ENCODE results near the gene BMX. TPM values are rescaled to one million over a fixed set of nuclear protein-coding genes. Genes with fewer than 3 reads are reported as not detected.

Gene BMX
- total and polyA plus RNA-seq, 9 of the 15 experiments (the other 6 are each of a cell fraction or from before 2014, with no cell fraction given), result 0.45 to 4.2 (median 1.8) TPM

DNA sequence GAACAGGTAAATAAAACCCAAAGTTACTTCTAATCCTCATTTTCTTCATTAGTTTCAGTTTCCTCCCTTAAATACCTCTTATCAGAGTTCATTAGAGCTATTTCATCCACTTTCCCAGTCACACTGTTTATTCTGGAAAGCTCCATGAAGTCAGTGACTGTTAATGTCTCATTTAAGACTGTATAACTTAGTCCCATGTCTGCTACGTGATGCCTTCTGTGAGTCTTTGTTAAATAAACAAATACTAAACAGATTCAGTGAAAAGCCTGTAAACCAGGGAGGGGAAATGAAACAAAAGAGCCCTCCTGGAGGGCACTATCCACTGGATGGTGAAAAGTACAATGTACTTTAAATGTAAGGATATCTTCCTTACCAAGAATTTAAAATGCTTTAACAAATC lies 75.4 kb downstream of the BMX start:
- FAIRE-seq (no peak), ATAC-seq (no peak), DNase-seq (ENCODE audit: extremely low read depth in 1 of 4, low spot score in 3 of 4) (no peak)
- no peaks in the 10 kb centered on the region for H3K79me2 ChIP-seq (ENCODE audit: control insufficient read depth, insufficient read depth, low read length)
- WGBS (ENCODE audit: insufficient coverage, low coverage, missing lambda C conversion rate), result 9% methylated on average over 1 of the region's 1 CpG
- H3K27me3 ChIP-seq (ENCODE audit: control insufficient read depth in 2 of 2, insufficient read depth in 2 of 2, low read length in 2 of 2), result no peaks in the 10 kb centered on the region
- H3K36me3 ChIP-seq (ENCODE audit: control insufficient read depth, insufficient read depth, low read length), result no peaks in the 10 kb centered on the region; the same call in 2 of the 3 replicates
- intact Hi-C loops (cut with micrococcal nuclease) (no loop called here), in situ Hi-C loops (cut with MboI) (loop anchor here (10.0 kb wide), 1 partner anchor 211 kb away; no protein-coding TSS in a partner anchor)
- peak overlapping the region; percentile 78 for H2AFZ ChIP-seq (ENCODE audit: low read depth, low read length)
- H3K27ac ChIP-seq (ENCODE audit: extremely low read depth, low read depth, low read length), result no peak overlapping the region
- H3K9me1 ChIP-seq (ENCODE audit: control insufficient read depth, insufficient read depth, low read length), result no peaks in the 10 kb centered on the region
- BruUV-seq (replicated peaks), result no TSS peak
- TF ChIP-seq CBX8 (IDR thresholded peaks at IDR 0.05; ENCODE audit: borderline replicate concordance, extremely low read depth, low read depth, low read length, poor library complexity, severe bottlenecking) (no peak), POLR2H (tag; IDR thresholded peaks at IDR 0.05; ENCODE audit: low read depth) (no peak), NR3C1 (CRISPR knock-in tag; IDR thresholded peaks at IDR 0.05) (no peak), ZBTB7A (IDR thresholded peaks at IDR 0.05; ENCODE audit: borderline replicate concordance, control insufficient read depth, low read depth, low read length) (no peak), ZNF444 (CRISPR knock-in tag; IDR thresholded peaks at IDR 0.05) (no peak), ZNF445 (CRISPR knock-in tag; IDR thresholded peaks at IDR 0.05; ENCODE audit: low read depth) (no peak), ZNF274 (IDR thresholded peaks at IDR 0.05; ENCODE audit: borderline replicate concordance, low read depth, low read length) (no peak), SMARCA5 (IDR thresholded peaks at IDR 0.05) (no peak), RAD51 (IDR thresholded peaks at IDR 0.05; ENCODE audit: borderline replicate concordance, low read depth) (no peak), RFX7 (CRISPR knock-in tag; IDR thresholded peaks at IDR 0.05) (no peak), SIN3B (IDR thresholded peaks at IDR 0.05; ENCODE audit: low read depth) (no peak), MED1 (CRISPR knock-in tag; IDR thresholded peaks at IDR 0.05; ENCODE audit: borderline replicate concordance) (no peak), SLC30A9 (CRISPR knock-in tag; IDR thresholded peaks at IDR 0.05) (no peak), CXXC5 (CRISPR knock-in tag; IDR thresholded peaks at IDR 0.05) (no peak), CSDE1 (IDR thresholded peaks at IDR 0.05) (no peak), SMARCC2 (IDR thresholded peaks at IDR 0.05; ENCODE audit: low read depth) (no peak), ZNF583 (CRISPR knock-in tag; IDR thresholded peaks at IDR 0.05) (no peak), PREB (CRISPR knock-in tag; IDR thresholded peaks at IDR 0.05) (no peak), ZNF436 (CRISPR knock-in tag; IDR thresholded peaks at IDR 0.05) (no peak)
- TF ChIP-seq, protein P1, sequence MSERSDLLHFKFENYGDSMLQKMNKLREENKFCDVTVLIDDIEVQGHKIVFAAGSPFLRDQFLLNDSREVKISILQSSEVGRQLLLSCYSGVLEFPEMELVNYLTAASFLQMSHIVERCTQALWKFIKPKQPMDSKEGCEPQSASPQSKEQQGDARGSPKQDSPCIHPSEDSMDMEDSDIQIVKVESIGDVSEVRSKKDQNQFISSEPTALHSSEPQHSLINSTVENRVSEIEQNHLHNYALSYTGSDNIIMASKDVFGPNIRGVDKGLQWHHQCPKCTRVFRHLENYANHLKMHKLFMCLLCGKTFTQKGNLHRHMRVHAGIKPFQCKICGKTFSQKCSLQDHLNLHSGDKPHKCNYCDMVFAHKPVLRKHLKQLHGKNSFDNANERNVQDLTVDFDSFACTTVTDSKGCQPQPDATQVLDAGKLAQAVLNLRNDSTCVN (CRISPR knock-in tag; IDR thresholded peaks at IDR 0.05), result no peak
- H3K4me1 ChIP-seq (replicated peaks in 1 of 2; ENCODE audit: control insufficient read depth in 2 of 2, insufficient read depth in 2 of 2, low read length in 2 of 2), result peaks cover 0 to 32% of the 10 kb centered on the region in 2 experiments; a peak in 3 of 5 replicates
- CTCF ChIA-PET (ENCODE audit: low intra/inter-chr PET ratio), result no interaction called here
- POLR2A ChIA-PET, result no interaction called here
- H3K4me3 ChIP-seq, result no peak overlapping the region
- no peaks in the 10 kb centered on the region for H4K20me1 ChIP-seq (replicated peaks; ENCODE audit: control insufficient read depth, insufficient read depth, low read length)
- no peaks in the 10 kb centered on the region; the same call in 1 of the 2 replicates for H3K9me3 ChIP-seq (replicated peaks; ENCODE audit: control insufficient read depth, insufficient read depth, low read depth, low read length)
- H3K9ac ChIP-seq (ENCODE audit: insufficient read depth in 1 of 2, low read depth in 2 of 2, low read length in 2 of 2), result no peak overlapping the region
- no peak overlapping the region; the same call in 1 of the 2 replicates for H3K4me2 ChIP-seq (ENCODE audit: insufficient read depth, low read length)
